Liver (tissue), 3 donors: ENCODE results near the gene TCFL5.

Experiments
- ATF3 ChIP-seq: IDR thresholded peaks from 2 replicates; pipeline ENCODE4 v1.6.1; 2016; ENCODE audit warnings: antibody characterized with exemption
- CTCF ChIP-seq: fragments of 150-350 bp; IDR thresholded peaks from 2 replicates; pipeline ENCODE4 v1.5.1; 2017; ENCODE audit warnings: improper control_type of control experiment, low read depth, low read length; ENCODE audit not compliant: missing input control
- JUND ChIP-seq, 2 donors: IDR thresholded peaks; 2 replicates each; pipeline ENCODE4 v1.6.1; 2016; ENCODE audit warnings: antibody characterized with exemption in 2 of 2
- MAX ChIP-seq: IDR thresholded peaks from 2 replicates; pipeline ENCODE4 v1.6.1; 2016; ENCODE audit warnings: antibody characterized with exemption
- RAD21 ChIP-seq, 2 donors: IDR thresholded peaks; 2 replicates each; pipeline ENCODE4 v1.6.1; 2016; ENCODE audit warnings: antibody characterized with exemption in 2 of 2, mild to moderate bottlenecking in 2 of 2
- REST ChIP-seq: IDR thresholded peaks from 2 replicates; pipeline ENCODE4 v1.6.1; 2016; ENCODE audit warnings: antibody characterized with exemption, mild to moderate bottlenecking
- YY1 ChIP-seq: IDR thresholded peaks from 2 replicates; pipeline ENCODE4 v1.6.1; 2016; ENCODE audit warnings: antibody characterized with exemption, mild to moderate bottlenecking
- ZBTB33 ChIP-seq: IDR thresholded peaks from 2 replicates; pipeline ENCODE4 v1.6.1; 2016; ENCODE audit warnings: antibody characterized with exemption
- donor health status: healthy.
- donor health status: healthy.

- TF ChIP-seq YY1 (no peak), CTCF (no peak), JUND (IDR thresholded peaks at IDR 0.05) (no peak), MAX (no peak), REST (no peak), ATF3 (no peak), ZBTB33 (no peak), RAD21 (IDR thresholded peaks at IDR 0.05) (no peak)
Measured at GRCh38 chr20:62884556-62884955, 22.9 kb upstream of the TCFL5 start.
